Hematopoietic multipotent progenitor cell (in vitro differentiated cells): ENCODE measurements around the gene GART. TPM values are rescaled to one million over a fixed set of nuclear protein-coding genes. Genes with fewer than 3 reads are reported as not detected.

Experiments
- DNase-seq, 3 donors: peaks; one replicate each; pipeline ENCODE4 v3.0.0-alpha.2; 2011 to 2015; ENCODE audit warnings: low read depth in 2 of 3, low spot score in 2 of 3
- total RNA-seq: library from RNA; depleted of rRNA; stranded (reverse); fragments of >200 nt; gene quantifications from one replicate; pipeline ENCODE4 v1.2.3, GENCODE V29; 2012

GART gene
- total RNA-seq, 1 donor, result 37.7 TPM

- DNase-seq, result no peak
These were observed 12.5 kb upstream of the GART start for GRCh38 chr21:33554236-33554981.

DNA sequence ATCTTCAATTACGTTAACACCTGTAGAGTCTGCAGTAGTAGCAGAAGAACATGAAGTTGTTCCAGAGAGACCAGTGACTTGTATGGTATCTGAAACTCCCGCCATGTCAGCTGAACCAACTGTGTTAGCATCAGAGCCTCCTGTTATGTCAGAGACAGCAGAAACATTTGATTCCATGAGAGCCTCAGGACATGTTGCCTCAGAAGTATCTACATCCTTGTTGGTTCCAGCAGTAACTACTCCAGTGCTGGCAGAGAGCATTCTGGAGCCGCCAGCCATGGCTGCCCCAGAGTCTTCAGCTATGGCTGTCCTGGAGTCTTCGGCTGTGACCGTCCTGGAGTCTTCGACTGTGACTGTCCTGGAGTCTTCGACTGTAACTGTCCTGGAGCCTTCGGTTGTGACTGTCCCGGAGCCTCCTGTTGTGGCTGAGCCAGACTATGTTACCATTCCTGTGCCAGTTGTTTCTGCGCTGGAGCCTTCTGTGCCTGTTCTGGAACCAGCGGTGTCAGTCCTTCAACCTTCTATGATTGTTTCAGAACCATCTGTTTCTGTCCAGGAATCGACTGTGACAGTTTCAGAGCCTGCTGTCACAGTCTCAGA, 11.2 kb upstream of the GART start:
- DNase-seq, result no peak

DNA sequence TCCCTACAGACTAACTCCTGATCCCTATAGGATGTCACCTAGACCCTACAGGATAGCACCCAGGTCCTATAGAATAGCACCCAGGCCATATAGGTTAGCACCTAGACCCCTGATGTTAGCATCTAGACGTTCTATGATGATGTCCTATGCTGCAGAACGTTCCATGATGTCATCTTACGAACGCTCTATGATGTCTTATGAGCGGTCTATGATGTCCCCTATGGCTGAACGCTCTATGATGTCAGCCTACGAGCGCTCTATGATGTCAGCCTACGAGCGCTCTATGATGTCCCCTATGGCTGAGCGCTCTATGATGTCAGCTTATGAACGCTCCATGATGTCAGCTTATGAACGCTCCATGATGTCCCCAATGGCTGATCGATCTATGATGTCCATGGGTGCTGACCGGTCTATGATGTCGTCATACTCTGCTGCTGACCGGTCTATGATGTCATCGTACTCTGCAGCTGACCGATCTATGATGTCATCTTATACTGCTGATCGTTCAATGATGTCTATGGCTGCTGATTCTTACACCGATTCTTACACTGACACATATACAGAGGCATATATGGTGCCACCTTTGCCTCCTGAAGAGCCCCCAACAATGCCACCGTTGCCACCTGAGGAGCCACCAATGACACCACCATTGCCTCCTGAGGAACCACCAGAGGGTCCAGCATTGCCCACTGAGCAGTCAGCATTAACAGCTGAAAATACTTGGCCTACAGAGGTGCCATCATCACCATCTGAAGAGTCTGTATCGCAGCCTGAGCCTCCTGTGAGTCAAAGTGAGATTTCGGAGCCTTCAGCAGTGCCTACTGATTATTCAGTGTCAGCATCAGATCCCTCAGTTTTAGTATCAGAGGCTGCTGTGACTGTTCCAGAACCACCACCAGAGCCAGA, 10.4 kb upstream of the GART start:
- DNase-seq, result no peak

DNA sequence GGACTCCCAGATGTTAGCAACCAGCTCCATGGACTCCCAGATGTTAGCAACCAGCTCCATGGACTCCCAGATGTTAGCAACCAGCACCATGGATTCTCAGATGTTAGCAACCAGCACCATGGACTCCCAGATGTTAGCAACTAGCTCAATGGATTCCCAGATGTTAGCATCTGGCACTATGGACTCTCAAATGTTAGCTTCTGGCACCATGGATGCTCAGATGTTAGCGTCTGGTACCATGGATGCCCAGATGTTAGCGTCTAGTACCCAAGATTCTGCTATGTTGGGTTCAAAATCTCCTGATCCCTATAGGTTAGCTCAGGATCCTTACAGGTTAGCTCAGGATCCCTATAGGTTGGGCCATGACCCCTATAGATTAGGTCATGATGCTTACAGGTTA, 9.7 kb upstream of the GART start:
- DNase-seq, result no peak

DNA sequence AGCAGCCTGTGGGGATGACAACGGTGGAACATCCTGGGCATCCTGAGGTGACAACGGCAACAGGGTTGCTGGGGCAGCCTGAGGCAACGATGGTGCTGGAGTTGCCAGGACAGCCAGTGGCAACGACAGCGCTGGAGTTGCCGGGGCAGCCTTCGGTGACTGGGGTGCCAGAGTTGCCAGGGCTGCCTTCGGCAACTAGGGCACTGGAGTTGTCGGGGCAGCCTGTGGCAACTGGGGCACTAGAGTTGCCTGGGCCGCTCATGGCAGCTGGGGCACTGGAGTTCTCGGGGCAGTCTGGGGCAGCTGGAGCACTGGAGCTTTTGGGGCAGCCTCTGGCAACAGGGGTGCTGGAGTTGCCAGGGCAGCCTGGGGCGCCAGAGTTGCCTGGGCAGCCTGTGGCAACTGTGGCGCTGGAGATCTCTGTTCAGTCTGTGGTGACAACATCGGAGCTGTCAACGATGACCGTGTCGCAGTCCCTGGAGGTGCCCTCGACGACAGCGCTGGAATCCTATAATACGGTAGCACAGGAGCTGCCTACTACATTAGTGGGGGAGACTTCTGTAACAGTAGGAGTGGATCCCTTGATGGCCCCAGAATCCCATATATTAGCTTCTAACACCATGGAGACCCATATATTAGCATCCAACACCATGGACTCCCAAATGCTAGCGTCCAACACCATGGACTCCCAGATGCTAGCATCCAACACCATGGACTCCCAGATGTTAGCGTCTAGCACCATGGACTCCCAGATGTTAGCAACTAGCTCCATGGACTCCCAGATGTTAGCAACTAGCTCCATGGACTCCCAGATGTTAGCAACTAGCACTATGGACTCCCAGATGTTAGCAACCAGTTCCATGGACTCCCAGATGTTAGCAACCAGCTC, 9.1 kb upstream of the GART start:
- DNase-seq, result no peak

DNA sequence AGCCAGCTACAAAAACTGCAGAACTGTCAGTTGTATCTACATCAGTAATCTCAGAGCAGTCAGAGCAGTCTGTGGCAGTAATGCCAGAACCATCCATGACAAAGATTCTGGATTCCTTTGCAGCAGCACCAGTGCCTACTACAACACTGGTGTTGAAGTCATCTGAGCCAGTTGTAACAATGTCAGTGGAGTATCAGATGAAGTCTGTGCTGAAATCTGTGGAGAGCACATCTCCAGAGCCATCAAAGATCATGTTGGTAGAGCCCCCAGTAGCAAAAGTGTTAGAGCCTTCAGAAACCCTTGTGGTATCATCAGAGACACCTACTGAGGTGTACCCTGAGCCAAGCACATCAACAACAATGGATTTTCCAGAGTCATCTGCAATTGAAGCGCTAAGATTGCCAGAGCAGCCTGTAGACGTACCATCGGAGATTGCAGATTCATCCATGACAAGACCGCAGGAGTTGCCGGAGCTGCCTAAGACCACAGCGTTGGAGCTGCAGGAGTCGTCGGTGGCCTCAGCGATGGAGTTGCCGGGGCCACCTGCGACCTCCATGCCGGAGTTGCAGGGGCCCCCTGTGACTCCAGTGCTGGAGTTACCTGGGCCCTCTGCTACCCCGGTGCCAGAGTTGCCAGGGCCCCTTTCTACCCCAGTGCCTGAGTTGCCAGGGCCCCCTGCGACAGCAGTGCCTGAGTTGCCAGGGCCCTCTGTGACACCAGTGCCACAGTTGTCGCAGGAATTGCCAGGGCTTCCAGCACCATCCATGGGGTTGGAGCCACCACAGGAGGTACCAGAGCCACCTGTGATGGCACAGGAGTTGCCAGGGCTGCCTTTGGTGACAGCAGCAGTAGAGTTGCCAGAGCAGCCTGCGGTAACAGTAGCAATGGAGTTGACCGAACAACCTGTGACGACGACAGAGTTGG, 8.2 kb upstream of the GART start:
- no peak for DNase-seq

DNA sequence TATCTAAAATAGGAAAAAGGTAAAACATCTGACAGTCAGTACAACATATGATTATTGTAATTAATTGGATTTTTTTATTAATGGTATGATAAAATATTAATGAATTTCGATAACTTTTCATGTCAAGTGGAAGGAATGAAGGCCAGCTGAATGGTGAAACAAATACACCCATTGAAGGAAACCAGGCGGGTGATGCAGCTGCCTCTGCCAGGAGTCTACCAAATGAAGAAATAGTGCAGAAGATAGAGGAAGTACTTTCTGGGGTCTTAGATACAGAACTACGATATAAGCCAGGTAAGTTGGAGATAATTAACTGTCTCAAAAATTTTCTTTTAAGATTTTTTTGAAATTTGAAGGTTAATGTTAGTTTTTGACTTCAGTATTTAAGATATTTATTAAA, 4.2 kb upstream of the GART start:
- peak in 2 of 3 donors; percentile 11 to 42 for DNase-seq

GRCh38 chr21:33544451-33545195, 2.7 kb upstream of the GART start:
- no peak for DNase-seq

DNA sequence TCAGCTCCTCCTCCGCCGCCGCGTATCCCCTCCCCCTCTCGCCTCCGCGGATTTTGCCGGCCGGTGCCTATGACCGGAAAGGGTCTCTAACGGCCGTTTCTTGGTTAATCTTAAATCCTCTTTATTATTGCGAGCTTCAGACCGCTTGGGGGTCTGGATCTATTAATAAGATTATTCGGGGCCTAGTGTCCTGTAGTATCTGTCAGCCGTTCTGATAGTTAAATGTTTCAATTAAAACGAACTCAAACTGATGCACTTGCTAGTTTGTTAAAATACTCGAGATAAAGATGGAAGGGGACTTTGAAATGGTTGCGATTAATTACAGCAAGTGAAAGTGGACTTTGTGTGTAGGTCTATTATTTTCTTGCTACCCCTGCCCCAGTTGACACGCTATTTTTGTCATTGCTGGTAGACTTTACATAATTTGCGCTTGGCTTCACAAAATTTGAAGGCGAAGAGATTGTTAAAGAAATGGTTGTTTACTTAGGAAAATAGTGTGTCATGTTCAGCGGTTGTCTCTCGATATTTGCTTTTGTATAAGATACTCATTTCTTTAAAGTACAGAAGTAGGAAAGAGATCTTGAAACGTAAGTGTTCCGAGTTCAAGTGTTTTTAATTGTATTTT, 1.7 kb upstream of the GART start:
- DNase-seq, result peak in 1 of 3 donors; percentile 12

DNA sequence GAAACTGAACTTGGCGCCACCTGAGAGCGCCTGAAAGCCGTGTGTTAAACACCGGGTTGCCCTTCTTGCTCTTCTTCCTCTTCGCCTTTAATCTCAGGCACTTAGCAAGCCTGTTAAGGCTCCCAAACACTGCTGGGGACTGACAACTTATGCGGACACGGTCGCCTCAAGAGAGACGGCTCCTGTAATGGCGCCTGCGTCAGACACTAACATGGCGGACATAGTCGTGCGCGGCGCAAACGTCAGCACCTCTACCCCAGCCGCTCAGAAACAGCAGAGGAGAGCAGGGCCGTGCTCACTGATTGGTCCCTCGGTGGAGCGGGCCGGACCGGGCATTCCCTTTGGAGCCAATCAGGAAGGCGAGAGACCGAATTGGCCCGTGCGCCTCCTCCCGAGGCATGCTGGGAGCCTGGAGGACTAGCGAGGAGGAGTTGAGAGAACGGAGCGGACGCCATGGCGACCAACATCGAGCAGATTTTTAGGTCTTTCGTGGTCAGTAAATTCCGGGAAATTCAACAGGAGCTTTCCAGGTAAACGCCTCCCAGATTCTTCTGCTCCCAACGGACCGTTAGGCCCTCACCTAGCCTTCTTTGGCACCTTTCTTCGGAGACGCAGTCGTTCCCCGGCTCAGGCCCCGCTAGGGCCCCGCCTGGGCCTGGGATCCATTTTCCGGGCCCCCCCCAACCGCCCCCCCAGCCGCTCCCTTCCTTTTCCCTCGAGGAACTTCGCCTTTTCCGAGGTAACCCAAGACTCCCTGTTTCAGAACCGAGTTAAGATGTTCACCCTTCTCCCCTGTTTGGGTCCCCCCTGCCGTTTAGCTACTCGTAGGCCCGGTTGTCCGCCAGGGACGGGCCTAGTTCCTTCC, 955 bp upstream of the GART start, which contains the start of gene SON:
Gene SON (plus strand): TSS at position 399 of the 865 bp plus-strand sequence. CDS start 55 bp downstream, at position 454.
- peak; percentile 89 to 99 (median 99) for DNase-seq

DNA sequence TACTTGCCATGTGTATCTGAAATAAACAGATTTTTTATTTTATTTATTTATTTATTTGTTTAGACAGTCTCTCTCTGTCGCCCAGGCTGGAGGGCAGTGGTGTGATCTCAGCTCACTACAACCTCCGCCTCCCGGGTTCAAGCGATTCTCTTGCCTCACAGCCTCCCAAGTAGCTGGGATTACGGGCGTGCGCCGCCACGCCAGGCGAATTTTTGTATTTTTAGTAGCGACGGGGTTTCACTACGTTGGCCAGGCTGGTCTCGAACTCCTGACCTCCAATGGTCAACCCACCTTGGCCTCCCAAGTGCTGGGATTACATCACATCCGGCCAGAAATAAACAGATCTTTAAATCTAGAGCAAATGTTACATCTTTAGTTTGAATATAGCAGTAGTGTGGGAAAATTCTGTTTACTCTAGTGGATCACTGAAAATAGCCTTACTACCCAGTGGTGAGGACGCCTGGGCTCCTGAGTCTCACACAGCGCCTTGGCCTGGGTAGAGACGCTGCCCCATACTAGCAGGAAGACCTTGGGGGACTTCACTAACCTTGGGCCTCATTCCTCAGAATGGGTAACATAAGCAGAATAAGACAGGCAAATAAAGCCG, 709 bp downstream of the GART start:
- DNase-seq, result peak in 1 of 3 donors; percentile 5

DNA sequence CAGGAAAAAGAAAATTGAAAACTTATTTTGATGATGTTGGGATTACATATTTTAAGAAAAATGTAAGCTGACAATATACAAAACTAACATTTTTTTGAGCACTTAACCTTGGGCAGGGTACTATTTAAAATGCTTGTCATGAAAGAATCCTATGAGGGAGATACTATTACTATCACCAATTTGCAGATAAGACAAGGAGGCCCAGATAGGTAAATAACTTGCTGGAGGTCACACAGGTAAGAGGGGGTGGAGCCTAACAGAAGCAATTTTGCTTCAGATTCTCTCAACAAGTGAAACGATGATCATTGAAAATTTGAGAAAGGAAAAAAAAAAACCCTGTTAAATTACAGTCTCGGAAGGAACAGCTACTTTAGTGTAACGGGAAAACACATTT, 1.2 kb downstream of the GART start:
- DNase-seq, result no peak

DNA sequence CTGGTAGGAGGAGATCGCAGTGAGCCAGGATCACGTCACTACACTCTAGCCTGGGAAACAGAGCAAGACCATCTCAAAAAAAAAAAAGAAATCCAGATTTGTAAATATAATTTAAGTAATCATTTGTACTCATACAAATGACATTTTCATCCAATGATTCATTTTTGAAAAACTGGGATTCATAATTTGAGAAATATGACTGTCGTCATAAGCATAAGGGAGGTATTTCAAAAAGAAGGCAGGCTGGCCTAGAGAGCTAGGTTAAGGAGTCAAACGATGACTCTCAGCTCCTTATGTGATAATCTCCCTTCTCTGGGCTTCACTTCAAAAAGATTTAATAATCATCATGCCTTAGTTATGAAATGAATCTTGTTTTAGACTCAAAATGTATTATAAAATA, 2.3 kb downstream of the GART start:
- DNase-seq, result no peak

DNA sequence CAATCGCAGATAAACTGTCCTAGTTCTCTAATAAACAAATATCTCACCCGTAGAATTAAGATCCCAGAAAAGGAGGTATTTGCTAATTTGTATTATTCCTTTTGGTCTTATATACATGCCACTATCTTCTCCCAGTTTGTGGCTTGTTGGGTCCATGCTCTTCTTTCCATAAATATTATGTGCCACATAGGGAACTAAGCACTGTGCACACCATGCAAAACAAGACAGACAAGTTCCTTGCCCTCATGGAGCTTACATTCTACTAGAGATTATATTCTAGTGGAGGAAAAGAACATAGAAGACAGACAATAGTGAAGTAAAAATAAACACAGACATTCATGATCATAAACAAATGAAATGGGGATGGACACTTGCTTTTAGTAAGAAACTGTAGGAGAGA, 4.7 kb downstream of the GART start:
- no peak for DNase-seq

DNA sequence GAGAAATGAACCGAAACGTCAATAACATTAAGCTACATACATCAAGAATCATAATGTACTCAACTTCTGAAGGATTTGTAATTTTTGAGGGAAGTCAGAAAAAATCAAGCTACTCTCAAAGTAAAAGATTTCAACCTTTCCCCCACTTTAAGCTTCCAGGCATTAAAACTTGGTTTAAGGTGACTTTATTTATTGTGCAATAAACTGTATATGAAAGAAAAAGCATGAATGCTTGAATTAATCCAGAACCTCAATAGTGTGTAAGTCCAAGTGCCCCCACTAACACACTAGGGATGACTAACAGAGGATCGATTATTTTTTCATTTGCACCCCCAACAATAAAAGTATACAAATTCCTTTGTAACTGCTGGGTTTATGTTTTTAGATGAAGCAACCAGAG, 10.9 kb downstream of the GART start:
- no peak for DNase-seq

DNA sequence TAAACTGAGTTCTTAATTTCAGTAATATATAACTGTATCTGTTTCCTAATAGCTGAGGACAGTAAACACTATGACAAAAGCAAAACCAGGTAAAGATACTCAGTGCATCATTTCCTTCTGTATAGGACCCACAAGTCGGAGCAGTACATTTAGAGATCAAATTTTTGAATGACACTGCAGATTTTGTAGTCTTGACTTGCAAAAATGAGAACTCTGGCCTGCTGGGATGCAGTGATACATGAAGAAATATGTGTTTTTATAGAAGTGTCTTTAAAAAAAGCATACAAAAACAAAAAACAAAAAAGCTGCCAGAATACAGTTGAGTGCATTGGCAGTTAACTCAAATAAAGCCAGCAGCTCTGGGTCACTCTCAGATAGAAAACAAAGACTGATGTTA, 19.0 kb downstream of the GART start:
- peak in 1 of 3 donors; percentile 11 for DNase-seq
